A673 (cell line): ENCODE results near the gene INAVA.

ENCODE experiments used
- CTCF ChIP-seq: fragments of 300-800, 200-600 bp; sonication (generic); conservative IDR thresholded peaks from 2 replicates; pipeline ENCODE4 v1.5.1; 2017; ENCODE audit warnings: low read depth, mild to moderate bottlenecking, antibody characterized with exemption, low read length, moderate library complexity, mixed read lengths
- EZH2 ChIP-seq: fragments of 200-600 bp; sonication (generic); IDR thresholded peaks from 2 replicates; pipeline ENCODE4 v1.6.1; 2017; ENCODE audit warnings: borderline replicate concordance, low read depth, mild to moderate bottlenecking, mixed read lengths, antibody characterized with exemption, low read length; ENCODE audit not compliant: poor library complexity, severe bottlenecking

GRCh38 chr1:200925831-200926230 is 31.1 kb downstream of the INAVA start:
- TF ChIP-seq CTCF = no peak
- no peak for TF ChIP-seq EZH2
